DOHH2 (cell line): ENCODE data around the gene RAB7A.

Experiments used
- H3F3A ChIP-seq: fragments of 200-600 bp; sonication (generic), shearing (Covaris generic); 2 replicates; pipeline ENCODE4 v1.6.0; 2016; ENCODE audit warnings: antibody characterized with exemption, mild to moderate bottlenecking; ENCODE audit not compliant: control insufficient read depth, insufficient read depth
- H3K27ac ChIP-seq: fragments of 200-600 bp; sonication (generic); 2 replicates; pipeline ENCODE4 v1.5.1; 2014; ENCODE audit warnings: low read depth, mild to moderate bottlenecking, low read length, moderate library complexity
- H3K27me3 ChIP-seq: fragments of 200-600 bp; sonication (generic); 2 replicates; pipeline ENCODE4 v1.6.1; 2014; ENCODE audit warnings: mild to moderate bottlenecking, low read length, mixed read lengths; ENCODE audit not compliant: control insufficient read depth
- H3K36me3 ChIP-seq: fragments of 200-600 bp; sonication (generic); 2 replicates; pipeline ENCODE4 v1.6.1; 2014; ENCODE audit warnings: mild to moderate bottlenecking, low read length, moderate library complexity, mixed read lengths; ENCODE audit not compliant: control insufficient read depth
- H3K4me1 ChIP-seq: fragments of 200-600 bp; sonication (generic); 2 replicates; pipeline ENCODE4 v1.6.1; 2014; ENCODE audit warnings: mild to moderate bottlenecking, low read length, mixed read lengths; ENCODE audit not compliant: control insufficient read depth
- H3K4me2 ChIP-seq: fragments of 200-600 bp; sonication (generic); 2 replicates; pipeline ENCODE4 v1.6.0; 2014; ENCODE audit warnings: mild to moderate bottlenecking, low read length, moderate library complexity
- H3K4me3 ChIP-seq: fragments of 200-600 bp; sonication (generic); 2 replicates; pipeline ENCODE4 v1.5.1; 2014; ENCODE audit warnings: mild to moderate bottlenecking, low read length, mixed read lengths
- H3K79me2 ChIP-seq: fragments of 200-600 bp; sonication (generic); 2 replicates; pipeline ENCODE4 v1.6.1; 2014; ENCODE audit warnings: mild to moderate bottlenecking, low read length, mixed read lengths; ENCODE audit not compliant: control insufficient read depth
- H3K9me2 ChIP-seq: fragments of 200-600 bp; sonication (generic); replicated peaks from 2 replicates; pipeline ENCODE4 v1.6.1; 2014; ENCODE audit warnings: mild to moderate bottlenecking, low read length, mixed read lengths; ENCODE audit not compliant: control insufficient read depth
- H3K9me3 ChIP-seq: fragments of 200-600 bp; sonication (generic); 2 replicates; pipeline ENCODE4 v1.6.1; 2014; ENCODE audit warnings: antibody characterized with exemption, low read length, mixed read lengths; ENCODE audit not compliant: control insufficient read depth, insufficient read depth
- H4K20me1 ChIP-seq: fragments of 200-600 bp; sonication (generic); 2 replicates; pipeline ENCODE4 v1.6.0; 2014; ENCODE audit warnings: low read depth, mild to moderate bottlenecking, antibody characterized with exemption, low read length, moderate library complexity; ENCODE audit not compliant: control insufficient read depth, insufficient read depth
- EZH2phosphoT487 ChIP-seq: fragments of 200-600 bp; sonication (generic); IDR thresholded peaks from 2 replicates; pipeline ENCODE4 v1.6.1; 2017; ENCODE audit warnings: borderline replicate concordance, mild to moderate bottlenecking, antibody characterized with exemption, low read length, moderate library complexity, mixed read lengths
- TF ChIP-seq, protein P1 (sequence below): fragments of 200-600 bp; sonication (generic); IDR thresholded peaks from one replicate; pipeline ENCODE4 v1.5.1; 2014; ENCODE audit warnings: antibody characterized with exemption, mild to moderate bottlenecking, low read depth, low read length; ENCODE audit not compliant: poor library complexity, severe bottlenecking

Gene RAB7A

DNA sequence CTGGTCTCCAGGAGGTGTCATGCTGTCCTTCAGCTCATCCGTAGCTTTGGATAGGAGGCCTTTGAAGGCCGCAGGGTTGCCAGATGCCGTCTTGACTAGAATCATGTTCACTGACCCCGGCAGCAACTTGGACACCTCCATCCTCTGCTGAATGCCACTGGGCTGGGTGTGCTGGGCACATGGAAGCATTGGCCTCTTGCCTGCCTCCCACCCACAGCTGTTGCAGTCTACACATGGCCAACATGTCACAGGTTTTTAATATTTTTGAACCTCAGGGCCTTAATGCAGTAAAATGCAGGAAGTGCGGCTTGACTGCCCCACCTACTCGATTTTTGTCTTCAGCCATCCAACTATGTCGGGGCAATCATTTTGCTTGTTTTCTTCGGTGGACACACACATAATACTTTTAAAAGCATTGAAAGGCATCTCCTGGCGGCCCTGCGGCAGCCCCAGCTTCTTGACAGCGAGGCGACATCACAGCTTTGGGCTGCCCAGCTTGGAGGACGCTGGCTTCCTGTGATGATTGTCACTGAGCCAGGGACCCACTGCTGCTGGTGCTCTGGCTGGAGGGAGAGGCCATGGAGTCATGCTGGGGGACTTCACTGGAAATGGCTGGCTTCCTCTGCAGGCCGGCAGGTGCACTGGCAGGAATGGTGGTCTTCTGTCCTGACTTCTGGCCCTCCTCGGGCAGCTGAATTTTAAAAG, 121.8 kb downstream of the RAB7A start:
- no peaks in the 10 kb centered on the region for H3K9me3 ChIP-seq
- no peaks in the 10 kb centered on the region for H3K27me3 ChIP-seq
- H3K27ac ChIP-seq, result no peak overlapping the region
- H3K36me3 ChIP-seq, result no peaks in the 10 kb centered on the region
- peaks cover 16% of the 10 kb centered on the region for H3K4me1 ChIP-seq
- no peaks in the 10 kb centered on the region for H3K79me2 ChIP-seq
- no peaks in the 10 kb centered on the region for H4K20me1 ChIP-seq
- H3K4me3 ChIP-seq, result no peak overlapping the region
- TF ChIP-seq, protein P1, sequence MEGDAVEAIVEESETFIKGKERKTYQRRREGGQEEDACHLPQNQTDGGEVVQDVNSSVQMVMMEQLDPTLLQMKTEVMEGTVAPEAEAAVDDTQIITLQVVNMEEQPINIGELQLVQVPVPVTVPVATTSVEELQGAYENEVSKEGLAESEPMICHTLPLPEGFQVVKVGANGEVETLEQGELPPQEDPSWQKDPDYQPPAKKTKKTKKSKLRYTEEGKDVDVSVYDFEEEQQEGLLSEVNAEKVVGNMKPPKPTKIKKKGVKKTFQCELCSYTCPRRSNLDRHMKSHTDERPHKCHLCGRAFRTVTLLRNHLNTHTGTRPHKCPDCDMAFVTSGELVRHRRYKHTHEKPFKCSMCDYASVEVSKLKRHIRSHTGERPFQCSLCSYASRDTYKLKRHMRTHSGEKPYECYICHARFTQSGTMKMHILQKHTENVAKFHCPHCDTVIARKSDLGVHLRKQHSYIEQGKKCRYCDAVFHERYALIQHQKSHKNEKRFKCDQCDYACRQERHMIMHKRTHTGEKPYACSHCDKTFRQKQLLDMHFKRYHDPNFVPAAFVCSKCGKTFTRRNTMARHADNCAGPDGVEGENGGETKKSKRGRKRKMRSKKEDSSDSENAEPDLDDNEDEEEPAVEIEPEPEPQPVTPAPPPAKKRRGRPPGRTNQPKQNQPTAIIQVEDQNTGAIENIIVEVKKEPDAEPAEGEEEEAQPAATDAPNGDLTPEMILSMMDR, result no peak
- no peak for TF ChIP-seq EZH2phosphoT487
- H3K9me2 ChIP-seq, result no peaks in the 10 kb centered on the region
- H3F3A ChIP-seq, result no peaks in the 10 kb centered on the region
- no peak overlapping the region for H3K4me2 ChIP-seq

DNA sequence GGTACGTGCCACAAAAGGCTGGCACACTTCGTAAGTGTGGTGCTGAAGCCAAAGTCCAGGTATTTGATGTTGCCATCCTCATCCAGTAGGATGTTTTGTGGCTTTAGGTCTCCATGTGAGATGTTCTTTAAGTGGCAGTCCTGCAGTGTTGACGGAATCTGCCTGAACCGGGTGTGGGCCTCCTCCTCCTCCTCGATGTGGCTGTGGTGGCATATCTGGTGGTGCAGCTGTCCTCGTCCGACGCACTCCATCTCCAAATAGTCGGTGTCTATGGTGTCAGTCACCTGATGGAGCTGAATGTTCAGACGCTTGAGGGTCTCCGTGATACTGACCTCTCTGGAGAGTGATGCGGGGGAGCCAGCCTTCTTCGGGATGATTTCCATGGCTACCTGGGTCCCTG, 123.0 kb downstream of the RAB7A start:
- no peak overlapping the region for H3K4me2 ChIP-seq
- no peaks in the 10 kb centered on the region for H4K20me1 ChIP-seq
- TF ChIP-seq, protein P1, result no peak
- TF ChIP-seq EZH2phosphoT487, result no peak

DNA sequence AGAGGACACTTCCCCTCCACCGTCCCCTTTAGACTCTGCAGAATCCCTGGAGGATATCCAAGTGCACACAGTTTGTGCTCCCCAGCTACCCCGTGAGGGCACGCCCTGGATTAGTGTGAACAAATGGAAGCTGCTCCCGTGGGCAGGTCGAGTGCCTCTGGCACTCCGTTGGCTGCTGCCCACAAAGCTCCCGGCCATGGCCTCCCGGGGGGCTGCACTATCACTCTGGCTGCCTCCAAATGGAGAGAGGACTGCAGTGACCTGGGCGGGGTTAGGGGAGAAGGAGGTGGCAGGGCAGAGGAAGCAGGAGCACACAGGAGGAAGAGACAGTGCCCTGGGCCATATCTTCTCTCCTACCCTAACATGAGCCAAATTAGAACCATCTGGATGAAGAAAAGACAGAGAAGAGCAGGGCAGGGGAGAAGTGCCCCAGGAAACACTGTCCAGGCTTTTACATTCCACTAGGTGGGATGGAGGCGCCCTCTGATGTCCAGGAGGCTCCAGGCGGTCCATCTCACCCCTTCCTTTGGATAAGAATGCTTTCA, 124.0 kb downstream of the RAB7A start:
- no peaks in the 10 kb centered on the region for H3K36me3 ChIP-seq
- H3K9me2 ChIP-seq, result no peaks in the 10 kb centered on the region
- H3K4me1 ChIP-seq, result peaks cover 16% of the 10 kb centered on the region
- H3K79me2 ChIP-seq, result no peaks in the 10 kb centered on the region
- H3K9me3 ChIP-seq, result peaks cover 12% of the 10 kb centered on the region
- TF ChIP-seq, protein P1, result no peak
- no peak for TF ChIP-seq EZH2phosphoT487
- H3K4me2 ChIP-seq, result no peak overlapping the region
- no peak overlapping the region for H3K4me3 ChIP-seq
- H3F3A ChIP-seq, result no peaks in the 10 kb centered on the region
- no peaks in the 10 kb centered on the region for H3K27me3 ChIP-seq
- H3K27ac ChIP-seq, result no peak overlapping the region
- no peaks in the 10 kb centered on the region for H4K20me1 ChIP-seq

More for the DNA sequence above, 123.0 kb downstream of the RAB7A start:
- Histone ChIP-seq H3K9me3 (peaks cover 5% of the 10 kb centered on the region; the same call in 1 of the 2 replicates), H3F3A (no peaks in the 10 kb centered on the region), H3K27ac (no peak overlapping the region), H3K4me1 (peaks cover 16% of the 10 kb centered on the region), H3K9me2 (no peaks in the 10 kb centered on the region), H3K27me3 (no peaks in the 10 kb centered on the region), H3K79me2 (no peaks in the 10 kb centered on the region), H3K4me3 (no peak overlapping the region), H3K36me3 (no peaks in the 10 kb centered on the region)
